ENCODE measurements around the gene LTC4S.

LTC4S gene

DNA sequence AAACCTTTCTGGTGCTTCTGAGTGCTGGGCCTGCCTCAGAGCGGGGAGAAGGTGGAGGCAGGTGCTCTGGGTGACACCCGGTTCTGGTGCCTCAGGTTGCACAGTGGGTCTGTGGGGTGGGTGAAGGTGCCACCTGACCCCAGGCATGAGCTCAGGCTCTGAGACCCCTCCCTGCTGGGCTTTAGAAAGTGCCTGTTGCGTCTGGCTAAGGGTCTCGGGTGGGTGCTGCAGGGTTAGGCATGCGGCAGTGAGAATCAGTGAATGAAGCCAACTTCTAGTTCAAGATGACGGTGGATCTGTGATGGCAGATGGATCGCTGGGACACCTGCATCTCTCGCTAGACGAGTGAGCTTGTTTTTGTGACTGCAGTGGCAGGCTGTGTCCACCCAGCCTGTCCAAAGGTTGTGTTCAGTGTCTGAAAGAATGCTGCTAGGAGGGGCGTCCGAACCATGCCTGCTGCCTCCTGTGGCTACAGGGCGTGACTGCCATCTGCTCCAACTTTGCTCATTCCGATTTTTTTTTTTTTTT, 31.9 kb downstream of the LTC4S start:
- Histone ChIP-seq H3K4me2 (no peak overlapping the region), H3K4me3 (IDR thresholded peaks at IDR 0.05; ENCODE audit: insufficient read depth, low read depth, low read length) (no peak overlapping the region), H3K9ac (no peak overlapping the region), H3K36me3 (ENCODE audit: insufficient read depth) (no peaks in the 10 kb centered on the region), H2AFZ (ENCODE audit: low read depth) (no peak overlapping the region), H3K79me2 (ENCODE audit: insufficient read depth, low read depth) (peaks cover 31% of the 10 kb centered on the region), H3K4me1 (ENCODE audit: low read depth, poor library complexity, severe bottlenecking) (peaks cover 7% of the 10 kb centered on the region), H4K20me1 (ENCODE audit: insufficient read depth) (peaks cover 11% of the 10 kb centered on the region; the same call in 1 of the 2 replicates), H3K27me3 (ENCODE audit: insufficient read depth, low read depth) (no peaks in the 10 kb centered on the region), H3K27ac (no peak overlapping the region)
- TF ChIP-seq, protein P1, sequence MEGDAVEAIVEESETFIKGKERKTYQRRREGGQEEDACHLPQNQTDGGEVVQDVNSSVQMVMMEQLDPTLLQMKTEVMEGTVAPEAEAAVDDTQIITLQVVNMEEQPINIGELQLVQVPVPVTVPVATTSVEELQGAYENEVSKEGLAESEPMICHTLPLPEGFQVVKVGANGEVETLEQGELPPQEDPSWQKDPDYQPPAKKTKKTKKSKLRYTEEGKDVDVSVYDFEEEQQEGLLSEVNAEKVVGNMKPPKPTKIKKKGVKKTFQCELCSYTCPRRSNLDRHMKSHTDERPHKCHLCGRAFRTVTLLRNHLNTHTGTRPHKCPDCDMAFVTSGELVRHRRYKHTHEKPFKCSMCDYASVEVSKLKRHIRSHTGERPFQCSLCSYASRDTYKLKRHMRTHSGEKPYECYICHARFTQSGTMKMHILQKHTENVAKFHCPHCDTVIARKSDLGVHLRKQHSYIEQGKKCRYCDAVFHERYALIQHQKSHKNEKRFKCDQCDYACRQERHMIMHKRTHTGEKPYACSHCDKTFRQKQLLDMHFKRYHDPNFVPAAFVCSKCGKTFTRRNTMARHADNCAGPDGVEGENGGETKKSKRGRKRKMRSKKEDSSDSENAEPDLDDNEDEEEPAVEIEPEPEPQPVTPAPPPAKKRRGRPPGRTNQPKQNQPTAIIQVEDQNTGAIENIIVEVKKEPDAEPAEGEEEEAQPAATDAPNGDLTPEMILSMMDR (conservative IDR thresholded peaks at IDR 0.05; ENCODE audit: low read depth, low read length), result no peak

DNA sequence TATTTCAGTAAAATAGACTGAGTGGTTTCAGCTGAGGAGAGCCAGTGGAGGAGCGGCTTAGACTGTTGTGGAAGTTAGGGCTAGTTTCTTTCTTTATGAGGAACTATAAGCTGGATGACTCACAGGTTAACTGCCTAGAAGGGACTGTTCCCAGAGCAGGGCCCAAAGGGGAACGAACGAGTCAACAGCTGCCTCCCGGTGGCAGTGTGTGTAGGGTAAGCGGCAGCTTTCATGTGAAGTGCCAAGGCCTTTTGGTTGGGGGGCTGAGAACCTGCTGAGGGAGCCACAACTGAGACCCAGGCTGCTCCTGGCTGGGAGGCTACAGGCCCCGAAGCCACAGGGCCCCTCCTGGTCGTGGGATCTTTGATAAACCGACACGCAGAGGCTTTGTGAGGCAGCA, 33.9 kb downstream of the LTC4S start:
- Histone ChIP-seq H3K27ac (no peak overlapping the region), H3K9ac (no peak overlapping the region)

DNA sequence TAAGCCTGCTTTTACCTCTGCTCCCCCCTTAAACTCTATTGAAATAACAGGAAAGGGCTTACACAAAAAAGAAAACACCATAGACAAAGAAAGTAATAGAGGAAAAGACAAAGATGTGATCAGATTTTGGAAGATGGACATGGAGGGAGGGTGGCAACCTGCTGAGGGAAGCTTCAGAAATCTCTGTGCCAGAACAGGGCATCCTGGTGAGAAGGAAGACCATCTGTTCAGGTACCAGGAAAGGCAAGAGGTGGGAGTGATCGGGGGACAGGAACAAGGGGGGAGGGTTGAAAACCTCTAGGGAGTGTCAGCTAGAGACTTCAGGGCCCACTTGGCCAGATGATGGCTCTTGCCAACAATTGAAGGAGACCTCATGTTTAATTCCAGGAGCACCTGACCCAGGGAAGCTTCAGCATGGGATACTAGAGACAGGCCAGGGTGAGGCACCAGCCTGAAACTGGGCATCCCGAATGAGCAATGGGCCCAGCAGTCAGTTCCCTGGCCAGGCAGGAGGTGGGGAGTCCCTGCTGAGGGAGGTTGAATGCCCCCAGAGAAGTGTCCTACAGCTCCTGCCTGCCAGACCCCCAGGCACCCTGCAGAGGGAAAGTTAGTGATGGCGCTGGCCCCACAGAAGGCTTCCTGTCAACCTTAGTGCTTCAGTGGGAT, 35.1 kb downstream of the LTC4S start:
- H3K9ac ChIP-seq, result no peak overlapping the region
- H3K4me3 ChIP-seq (IDR thresholded peaks at IDR 0.05; ENCODE audit: insufficient read depth, low read depth, low read length), result no peak overlapping the region
- no peak overlapping the region for H2AFZ ChIP-seq (ENCODE audit: low read depth)
- TF ChIP-seq, protein P1 (conservative IDR thresholded peaks at IDR 0.05; ENCODE audit: low read depth, low read length), result no peak
- H3K4me1 ChIP-seq (ENCODE audit: low read depth, poor library complexity, severe bottlenecking), result no peaks in the 10 kb centered on the region
- H3K4me2 ChIP-seq, result no peak overlapping the region
- no peaks in the 10 kb centered on the region for H3K27me3 ChIP-seq (ENCODE audit: insufficient read depth, low read depth)
- no peaks in the 10 kb centered on the region for H4K20me1 ChIP-seq (ENCODE audit: insufficient read depth)
- 0 out of 2 replicates have a peak, but pooled peaks cover 6% of the 10 kb centered on the region for H3K79me2 ChIP-seq (ENCODE audit: insufficient read depth, low read depth)
- H3K27ac ChIP-seq, result no peak overlapping the region
- no peaks in the 10 kb centered on the region; the same call in 1 of the 2 replicates for H3K36me3 ChIP-seq (ENCODE audit: insufficient read depth)

More for the DNA sequence above, 33.9 kb downstream of the LTC4S start:
- H3K4me1 ChIP-seq (ENCODE audit: low read depth, poor library complexity, severe bottlenecking), result no peaks in the 10 kb centered on the region
- TF ChIP-seq, protein P1 (conservative IDR thresholded peaks at IDR 0.05; ENCODE audit: low read depth, low read length), result no peak
- H3K4me2 ChIP-seq, result no peak overlapping the region
- peaks cover 14% of the 10 kb centered on the region for H3K79me2 ChIP-seq (ENCODE audit: insufficient read depth, low read depth)
- H2AFZ ChIP-seq (ENCODE audit: low read depth), result no peak overlapping the region
- no peaks in the 10 kb centered on the region for H3K27me3 ChIP-seq (ENCODE audit: insufficient read depth, low read depth)
- H3K36me3 ChIP-seq (ENCODE audit: insufficient read depth), result no peaks in the 10 kb centered on the region; the same call in 1 of the 2 replicates
- H4K20me1 ChIP-seq (ENCODE audit: insufficient read depth), result peaks cover 2% of the 10 kb centered on the region; the same call in 1 of the 2 replicates
- H3K4me3 ChIP-seq (IDR thresholded peaks at IDR 0.05; ENCODE audit: insufficient read depth, low read depth, low read length), result no peak overlapping the region

DNA sequence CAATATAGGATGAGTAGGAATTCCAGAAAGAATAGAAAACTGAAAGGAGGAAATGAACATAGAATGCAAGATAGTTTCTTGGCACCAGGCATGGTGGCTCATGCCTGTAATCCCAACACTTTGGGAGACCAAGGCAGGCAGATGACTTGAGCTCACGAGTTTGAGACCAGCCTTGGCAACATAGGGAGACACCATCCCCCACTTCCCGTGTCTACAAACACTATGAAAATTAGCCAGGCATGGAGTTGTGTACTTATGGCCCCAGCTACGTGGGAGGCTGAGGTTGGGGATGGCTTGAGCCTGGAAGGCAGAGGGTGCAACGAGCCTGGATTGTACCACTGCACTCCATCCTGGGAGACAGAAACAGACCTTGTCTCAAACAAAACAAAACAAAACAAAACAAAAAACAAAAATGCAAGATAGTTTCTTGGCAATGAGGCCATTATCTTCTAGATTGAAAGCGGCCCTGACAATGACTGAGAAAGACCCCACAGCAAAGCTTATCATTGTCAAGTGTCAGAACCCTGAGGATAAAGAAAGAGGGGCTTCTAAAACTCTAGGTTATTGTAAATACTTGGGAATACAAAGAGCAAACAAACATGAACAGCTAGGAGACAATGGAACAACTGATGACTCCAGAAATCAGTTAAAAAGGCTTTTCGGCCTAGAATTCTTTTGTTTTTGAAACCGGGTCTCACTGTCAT, 36.1 kb downstream of the LTC4S start:
- no peaks in the 10 kb centered on the region for H4K20me1 ChIP-seq (ENCODE audit: insufficient read depth)
- H3K9ac ChIP-seq, result no peak overlapping the region
- H3K27ac ChIP-seq, result no peak overlapping the region
- TF ChIP-seq, protein P1 (conservative IDR thresholded peaks at IDR 0.05; ENCODE audit: low read depth, low read length), result no peak
- no peaks in the 10 kb centered on the region for H3K79me2 ChIP-seq (ENCODE audit: insufficient read depth, low read depth)
- H3K4me1 ChIP-seq (ENCODE audit: low read depth, poor library complexity, severe bottlenecking), result no peaks in the 10 kb centered on the region
- no peak overlapping the region for H3K4me2 ChIP-seq
- H3K36me3 ChIP-seq (ENCODE audit: insufficient read depth), result no peaks in the 10 kb centered on the region; the same call in 1 of the 2 replicates
- no peak overlapping the region for H3K4me3 ChIP-seq (IDR thresholded peaks at IDR 0.05; ENCODE audit: insufficient read depth, low read depth, low read length)
- no peaks in the 10 kb centered on the region for H3K27me3 ChIP-seq (ENCODE audit: insufficient read depth, low read depth)
- no peak overlapping the region for H2AFZ ChIP-seq (ENCODE audit: low read depth)
